Activated CD8-positive, alpha-beta memory T cell treated with anti-CD3 and anti-CD28 coated beads for 48 hours (primary cell): ENCODE measurements around the gene DNAAF5.
"Not testable (repeated sequence)": the region's sequence is repeated elsewhere in the genome, so short reads cannot be mapped to it uniquely, and the experiment has no call there.

Source experiments
- DNase-seq, 3 experiments: peaks; one replicate each; pipeline ENCODE4 v3.0.0-alpha.2; 2020; ENCODE audit warnings: low read depth in 2 of 3, low spot score in 2 of 3

The DNAAF5 gene

GRCh38 chr7:780516-780915, 54.0 kb downstream of the DNAAF5 start:
- DNase-seq = no peak

GRCh38 chr7:781186-781849, 54.8 kb downstream of the DNAAF5 start:
- DNase-seq = no peak

- DNase-seq = no peak
These were observed 55.5 kb downstream of the DNAAF5 start for GRCh38 chr7:781936-782529.

- no peak for DNase-seq
These were observed 56.4 kb downstream of the DNAAF5 start for GRCh38 chr7:782718-783449.

- DNase-seq = no peak
These were observed 57.3 kb downstream of the DNAAF5 start for GRCh38 chr7:783556-784490.

GRCh38 chr7:784971-785370, 58.5 kb downstream of the DNAAF5 start:
- no peak for DNase-seq

- no peak for DNase-seq
These were observed 58.9 kb downstream of the DNAAF5 start for GRCh38 chr7:785416-785815.

GRCh38 chr7:786472-787255, 60.2 kb downstream of the DNAAF5 start:
- peak; percentile 16 to 57 (median 46) for DNase-seq

GRCh38 chr7:787332-788240, 61.1 kb downstream of the DNAAF5 start:
- no peak for DNase-seq

- DNase-seq = no peak
These were observed 65.0 kb downstream of the DNAAF5 start for GRCh38 chr7:791519-791918.

- no peak for DNase-seq
These were observed 67.7 kb downstream of the DNAAF5 start for GRCh38 chr7:794207-794606.

- no peak for DNase-seq
These were observed 68.3 kb downstream of the DNAAF5 start for GRCh38 chr7:794671-795329.

- not testable (repeated sequence) for DNase-seq
These were observed 70.1 kb downstream of the DNAAF5 start for GRCh38 chr7:796434-797169.

GRCh38 chr7:798921-799470, 72.5 kb downstream of the DNAAF5 start:
- DNase-seq = no peak

GRCh38 chr7:800692-801091, 74.2 kb downstream of the DNAAF5 start:
- DNase-seq = no peak

GRCh38 chr7:801351-801750, 74.9 kb downstream of the DNAAF5 start:
- not testable (repeated sequence) for DNase-seq

GRCh38 chr7:801940-802381, 75.5 kb downstream of the DNAAF5 start:
- no peak for DNase-seq
